ENCODE results near the gene TINAGL1.

Gene TINAGL1

GRCh38 chr1:31627301-31627929 lies 51.1 kb downstream of the TINAGL1 start:
- DNase-seq (ENCODE audit: low spot score), result no peak

GRCh38 chr1:31627930-31628559 lies 51.7 kb downstream of the TINAGL1 start:
- no peak for DNase-seq (ENCODE audit: low spot score)

- no peak for DNase-seq (ENCODE audit: low spot score)
Observed at GRCh38 chr1:31628931-31629556, 52.7 kb downstream of the TINAGL1 start.

GRCh38 chr1:31632649-31633048 lies 56.3 kb downstream of the TINAGL1 start:
- no peak for DNase-seq (ENCODE audit: low spot score)

GRCh38 chr1:31633117-31633516 lies 56.8 kb downstream of the TINAGL1 start:
- no peak for DNase-seq (ENCODE audit: low spot score)

Measured in COLO829 (cell line).